ENCODE measurements around the gene RABAC1. TPM values are rescaled to one million over a fixed set of nuclear protein-coding genes. Genes with fewer than 3 reads are reported as not detected.
A peak's percentile ranks its signal among the peaks of the same experiment; 100 is the strongest.
"Not testable (repeated sequence)": the region's sequence is repeated elsewhere in the genome, so short reads cannot be mapped to it uniquely, and the experiment has no call there.

Gene RABAC1
- polyA plus RNA-seq, 6 donors from 2014 or later = 218 to 268 (median 245) TPM

GRCh38 chr19:41919948-41920712 is 39.0 kb downstream of the RABAC1 start:
- H3K9me3 Mint-ChIP-seq = no peaks in the 10 kb centered on the region
- peaks cover 22 to 24% (median 24%) of the 10 kb centered on the region in 3 donors for H3K4me1 Mint-ChIP-seq
- ATAC-seq (ENCODE audit: low read depth in 2 of 2) = no peak
- no peak for DNase-seq
- no peak overlapping the region for H3K4me3 Mint-ChIP-seq
- H3K36me3 Mint-ChIP-seq = peaks cover 0 to 8% of the 10 kb centered on the region in 2 donors
- peaks cover 11 to 28% (median 20%) of the 10 kb centered on the region in 3 donors for H3K27me3 Mint-ChIP-seq
- H3K27ac Mint-ChIP-seq = no peak overlapping the region

GRCh38 chr19:41918653-41919244 is 40.4 kb downstream of the RABAC1 start:
- Mint-ChIP-seq H3K36me3 (peaks cover 0 to 8% of the 10 kb centered on the region in 2 donors), H3K9me3 (no peaks in the 10 kb centered on the region), H3K27me3 (peaks cover 14 to 28% (median 20%) of the 10 kb centered on the region in 3 donors), H3K4me1 (peaks cover 29 to 32% (median 31%) of the 10 kb centered on the region in 3 donors), H3K4me3 (no peak overlapping the region), H3K27ac (no peak overlapping the region)
- DNase-seq (no peak), ATAC-seq (ENCODE audit: low read depth in 2 of 2) (no peak)

- Mint-ChIP-seq H3K9me3 (no peaks in the 10 kb centered on the region), H3K4me1 (peaks cover 29 to 33% (median 33%) of the 10 kb centered on the region in 3 donors), H3K36me3 (peaks cover 0 to 2% of the 10 kb centered on the region in 2 donors), H3K27me3 (peaks cover 10 to 21% (median 15%) of the 10 kb centered on the region in 3 donors), H3K27ac (no peak overlapping the region), H3K4me3 (no peak overlapping the region)
- no peak for DNase-seq
- ATAC-seq (ENCODE audit: low read depth in 2 of 2) = no peak
Measured at GRCh38 chr19:41918095-41918494, 41.0 kb downstream of the RABAC1 start.

GRCh38 chr19:41917676-41918075 is 41.4 kb downstream of the RABAC1 start:
- Mint-ChIP-seq H3K4me3 (no peak overlapping the region), H3K27ac (no peak overlapping the region), H3K36me3 (no peaks in the 10 kb centered on the region), H3K9me3 (no peaks in the 10 kb centered on the region), H3K4me1 (peaks cover 26 to 33% (median 30%) of the 10 kb centered on the region in 3 donors), H3K27me3 (peaks cover 8 to 18% (median 13%) of the 10 kb centered on the region in 3 donors)
- DNase-seq (no peak), ATAC-seq (ENCODE audit: low read depth in 2 of 2) (no peak)

- ATAC-seq (ENCODE audit: low read depth in 2 of 2) = no peak
- no peak for DNase-seq
- H3K27ac Mint-ChIP-seq = no peak overlapping the region
- H3K27me3 Mint-ChIP-seq = peaks cover 1 to 11% (median 4%) of the 10 kb centered on the region in 3 donors
- H3K9me3 Mint-ChIP-seq = no peaks in the 10 kb centered on the region
- no peaks in the 10 kb centered on the region for H3K36me3 Mint-ChIP-seq
- H3K4me1 Mint-ChIP-seq = peaks cover 30 to 35% (median 32%) of the 10 kb centered on the region in 3 donors
- no peak overlapping the region for H3K4me3 Mint-ChIP-seq
Measured at GRCh38 chr19:41915776-41916414, 43.2 kb downstream of the RABAC1 start.

GRCh38 chr19:41915021-41915775 is 43.9 kb downstream of the RABAC1 start:
- Mint-ChIP-seq H3K4me1 (peaks cover 35 to 40% (median 37%) of the 10 kb centered on the region in 3 donors), H3K36me3 (no peaks in the 10 kb centered on the region), H3K27me3 (peaks cover 0 to 11% (median 4%) of the 10 kb centered on the region in 3 donors), H3K9me3 (no peaks in the 10 kb centered on the region), H3K4me3 (no peak overlapping the region), H3K27ac (no peak overlapping the region)
- ATAC-seq (ENCODE audit: low read depth in 2 of 2) (no peak), DNase-seq (no peak)

GRCh38 chr19:41914424-41914834 is 44.7 kb downstream of the RABAC1 start:
- ATAC-seq (ENCODE audit: low read depth in 2 of 2); H3K27ac Mint-ChIP-seq; H3K36me3 Mint-ChIP-seq; H3K9me3 Mint-ChIP-seq; DNase-seq: not testable (repeated sequence)
- Mint-ChIP-seq H3K4me3 (peak overlapping the region in 5 of 8 donors; percentile 23 to 82 (median 43)), H3K4me1 (peaks cover 38 to 41% (median 41%) of the 10 kb centered on the region in 3 donors), H3K27me3 (peaks cover 0 to 11% (median 4%) of the 10 kb centered on the region in 3 donors)

- peaks cover 38 to 47% (median 47%) of the 10 kb centered on the region in 3 donors for H3K4me1 Mint-ChIP-seq
- peak overlapping the region in 5 of 8 donors; percentile 23 to 91 (median 56) for H3K4me3 Mint-ChIP-seq
- no peaks in the 10 kb centered on the region for H3K9me3 Mint-ChIP-seq
- H3K27ac Mint-ChIP-seq = peak overlapping the region in 3 of 6 donors; percentile 34 to 81 (median 76)
- DNase-seq (no peak), ATAC-seq (ENCODE audit: low read depth in 2 of 2) (peak in 1 of 2 donors; percentile 17)
- peaks cover 0 to 11% (median 4%) of the 10 kb centered on the region in 3 donors for H3K27me3 Mint-ChIP-seq
- H3K36me3 Mint-ChIP-seq = no peaks in the 10 kb centered on the region
Measured at GRCh38 chr19:41913538-41914423, 45.3 kb downstream of the RABAC1 start.

GRCh38 chr19:41912899-41913537 is 46.1 kb downstream of the RABAC1 start:
- no peak for DNase-seq

GRCh38 chr19:41911889-41912731 is 47.0 kb downstream of the RABAC1 start:
- peak overlapping the region in 4 of 6 donors; percentile 56 to 91 (median 60) for H3K27ac Mint-ChIP-seq
- H3K4me3 Mint-ChIP-seq = peak overlapping the region; percentile 6 to 72 (median 60)
- H3K36me3 Mint-ChIP-seq = peaks cover 0 to 4% of the 10 kb centered on the region in 2 donors
- ATAC-seq (ENCODE audit: low read depth in 2 of 2) (peak; percentile 23 to 34), DNase-seq (no peak)
- H3K27me3 Mint-ChIP-seq = peaks cover 0 to 11% (median 4%) of the 10 kb centered on the region in 3 donors
- H3K9me3 Mint-ChIP-seq = no peaks in the 10 kb centered on the region
- peaks cover 40 to 50% (median 50%) of the 10 kb centered on the region in 3 donors for H3K4me1 Mint-ChIP-seq

More at GRCh38 chr19:41912899-41913537, 46.1 kb downstream of the RABAC1 start:
- Mint-ChIP-seq H3K4me1 (peaks cover 38 to 50% (median 50%) of the 10 kb centered on the region in 3 donors), H3K36me3 (no peaks in the 10 kb centered on the region), H3K27me3 (peaks cover 0 to 11% (median 4%) of the 10 kb centered on the region in 3 donors), H3K4me3 (peak overlapping the region in 5 of 8 donors; percentile 23 to 91 (median 39)), H3K27ac (peak overlapping the region in 2 of 6 donors; percentile 34 to 81), H3K9me3 (no peaks in the 10 kb centered on the region)
- ATAC-seq (ENCODE audit: low read depth in 2 of 2) = peak; percentile 33
